ENCODE data around the gene CHCHD1.
A peak's percentile ranks its signal among the peaks of the same experiment; 100 is the strongest.
"Not testable (repeated sequence)": the region's sequence is repeated elsewhere in the genome, so short reads cannot be mapped to it uniquely, and the experiment has no call there.

CHCHD1 gene

GRCh38 chr10:73785721-73786511 is 4.1 kb downstream of the CHCHD1 start:
- Histone ChIP-seq H3K4me3 (ENCODE audit: low read depth in 1 of 2, low read length in 2 of 2) (peak overlapping the region; percentile 88 to 92; a peak in 3 of 4 replicates), H2AFZ (ENCODE audit: low read depth, low read length) (peak overlapping the region; percentile 71), H3K27ac (ENCODE audit: low read length) (peak overlapping the region; percentile 92), H3K36me3 (ENCODE audit: insufficient read depth, low read length) (peaks cover 25% of the 10 kb centered on the region), H3K79me2 (ENCODE audit: insufficient read depth, low read length) (peaks cover 66% of the 10 kb centered on the region), H3K4me2 (ENCODE audit: insufficient read depth, low read length) (peak overlapping the region; percentile 96), H3K9ac (ENCODE audit: low read depth, low read length) (peak overlapping the region; percentile 80), H3K4me1 (ENCODE audit: insufficient read depth, low read length) (peaks cover 48% of the 10 kb centered on the region), H4K20me1 (ENCODE audit: insufficient read depth, low read length) (peaks cover 25% of the 10 kb centered on the region), H3K27me3 (ENCODE audit: insufficient read depth, low read length, poor library complexity) (no peaks in the 10 kb centered on the region), H3K9me3 (ENCODE audit: insufficient read depth, low read length, severe bottlenecking) (no peaks in the 10 kb centered on the region)
- DNase-seq, result peak; percentile 66
- TF ChIP-seq CTCF (IDR thresholded peaks at IDR 0.05; ENCODE audit: borderline replicate concordance, extremely low read depth, low read length, poor library complexity, severe bottlenecking), result peak; percentile 2
- TF ChIP-seq EZH2 (IDR thresholded peaks at IDR 0.05; ENCODE audit: borderline replicate concordance, low read depth, low read length, severe bottlenecking), result no peak
- peak; percentile 8; the same call in 2 of the 3 replicates for ATAC-seq (ENCODE audit: insufficient read depth, low read depth)

GRCh38 chr10:73786512-73786885 is 4.7 kb downstream of the CHCHD1 start:
- peaks cover 44% of the 10 kb centered on the region for H3K4me1 ChIP-seq (ENCODE audit: insufficient read depth, low read length)
- peaks cover 31% of the 10 kb centered on the region for H3K36me3 ChIP-seq (ENCODE audit: insufficient read depth, low read length)
- H3K27ac ChIP-seq (ENCODE audit: low read length), result peak overlapping the region; percentile 92
- H3K9ac ChIP-seq (ENCODE audit: low read depth, low read length), result peak overlapping the region; percentile 80
- no peaks in the 10 kb centered on the region for H3K27me3 ChIP-seq (ENCODE audit: insufficient read depth, low read length, poor library complexity)
- peaks cover 28% of the 10 kb centered on the region for H4K20me1 ChIP-seq (ENCODE audit: insufficient read depth, low read length)
- TF ChIP-seq EZH2 (IDR thresholded peaks at IDR 0.05; ENCODE audit: borderline replicate concordance, low read depth, low read length, severe bottlenecking), result no peak
- no peak for TF ChIP-seq CTCF (IDR thresholded peaks at IDR 0.05; ENCODE audit: borderline replicate concordance, extremely low read depth, low read length, poor library complexity, severe bottlenecking)
- peak overlapping the region; percentile 96 for H3K4me2 ChIP-seq (ENCODE audit: insufficient read depth, low read length)
- DNase-seq (no peak), ATAC-seq (ENCODE audit: insufficient read depth, low read depth) (no peak)
- no peaks in the 10 kb centered on the region for H3K9me3 ChIP-seq (ENCODE audit: insufficient read depth, low read length, severe bottlenecking)
- H2AFZ ChIP-seq (ENCODE audit: low read depth, low read length), result peak overlapping the region; percentile 71
- peaks cover 60% of the 10 kb centered on the region for H3K79me2 ChIP-seq (ENCODE audit: insufficient read depth, low read length)
- peak overlapping the region; percentile 88 to 92; a peak in 3 of 4 replicates for H3K4me3 ChIP-seq (ENCODE audit: low read depth in 1 of 2, low read length in 2 of 2)

- H3K4me1 ChIP-seq (ENCODE audit: insufficient read depth, low read length), result peaks cover 44% of the 10 kb centered on the region
- H3K79me2 ChIP-seq (ENCODE audit: insufficient read depth, low read length), result peaks cover 53% of the 10 kb centered on the region
- H3K9me3 ChIP-seq (ENCODE audit: insufficient read depth, low read length, severe bottlenecking); H2AFZ ChIP-seq (ENCODE audit: low read depth, low read length); DNase-seq; H3K27me3 ChIP-seq (ENCODE audit: insufficient read depth, low read length, poor library complexity); H3K4me3 ChIP-seq (ENCODE audit: low read depth in 1 of 2, low read length in 2 of 2); H3K27ac ChIP-seq (ENCODE audit: low read length); ATAC-seq (ENCODE audit: insufficient read depth, low read depth): not testable (repeated sequence)
- H3K36me3 ChIP-seq (ENCODE audit: insufficient read depth, low read length), result peaks cover 38% of the 10 kb centered on the region
- H4K20me1 ChIP-seq (ENCODE audit: insufficient read depth, low read length), result peaks cover 28% of the 10 kb centered on the region
- peak overlapping the region; percentile 7; the same call in 1 of the 2 replicates for H3K9ac ChIP-seq (ENCODE audit: low read depth, low read length)
- peak overlapping the region; percentile 96 for H3K4me2 ChIP-seq (ENCODE audit: insufficient read depth, low read length)
These were observed 5.4 kb downstream of the CHCHD1 start for GRCh38 chr10:73787031-73787800.
